HUES6 (cell line): ENCODE results near the gene GPHN.

Source experiments
- H3K27ac ChIP-seq: 2 replicates; pipeline ENCODE4 v1.7.0; 2013; ENCODE audit warnings: low read depth, mild to moderate bottlenecking, low read length, inconsistent platforms
- H3K27me3 ChIP-seq: 2 replicates; pipeline ENCODE4 v1.6.1; 2013; ENCODE audit warnings: low read length; ENCODE audit not compliant: control insufficient read depth, insufficient read depth
- H3K36me3 ChIP-seq: 2 replicates; pipeline ENCODE4 v1.6.1; 2013; ENCODE audit warnings: low read length; ENCODE audit not compliant: control insufficient read depth, insufficient read depth
- H3K4me1 ChIP-seq: 2 replicates; pipeline ENCODE4 v1.6.1; 2013; ENCODE audit warnings: low read length; ENCODE audit not compliant: control insufficient read depth, insufficient read depth
- H3K4me3 ChIP-seq: 2 replicates; pipeline ENCODE4 v1.5.1; 2013; ENCODE audit warnings: low read depth, low read length
- H3K9ac ChIP-seq: one replicate; pipeline ENCODE4 v1.6.1; 2013; ENCODE audit warnings: mild to moderate bottlenecking, low read length
- H3K9me3 ChIP-seq: 2 replicates; pipeline ENCODE4 v1.6.1; 2013; ENCODE audit warnings: low read depth, low read length; ENCODE audit not compliant: control insufficient read depth, insufficient read depth

Gene GPHN

GRCh38 chr14:66485029-66485428 lies 22.9 kb upstream of the GPHN start:
- no peak overlapping the region for H3K27ac ChIP-seq
- no peaks in the 10 kb centered on the region for H3K36me3 ChIP-seq
- no peaks in the 10 kb centered on the region for H3K27me3 ChIP-seq
- no peak overlapping the region for H3K4me3 ChIP-seq
- H3K4me1 ChIP-seq: no peaks in the 10 kb centered on the region
- H3K9ac ChIP-seq: no peak overlapping the region
- H3K9me3 ChIP-seq: no peaks in the 10 kb centered on the region

- Histone ChIP-seq H3K27me3 (no peaks in the 10 kb centered on the region), H3K4me1 (no peaks in the 10 kb centered on the region), H3K36me3 (no peaks in the 10 kb centered on the region), H3K9me3 (no peaks in the 10 kb centered on the region), H3K4me3 (no peak within 1 kb of the TSS), H3K9ac (no peak within 1 kb of the TSS), H3K27ac (no peak within 1 kb of the TSS)
These were observed 22.0 kb upstream of the GPHN start, which contains the start of gene CCDC196 for GRCh38 chr14:66485910-66486421. TSS of gene CCDC196 (plus strand) at chr14:66486371. CDS start at chr14:66486503, 132 bp downstream.

- Histone ChIP-seq H3K36me3 (no peaks in the 10 kb centered on the region), H3K4me3 (no peak overlapping the region), H3K9me3 (no peaks in the 10 kb centered on the region), H3K27me3 (no peaks in the 10 kb centered on the region), H3K9ac (no peak overlapping the region), H3K27ac (no peak overlapping the region), H3K4me1 (no peaks in the 10 kb centered on the region)
These were observed 20.8 kb upstream of the GPHN start for GRCh38 chr14:66487164-66487563.

- H3K4me3 ChIP-seq: no peak overlapping the region
- no peak overlapping the region for H3K9ac ChIP-seq
- no peaks in the 10 kb centered on the region for H3K27me3 ChIP-seq
- no peaks in the 10 kb centered on the region for H3K36me3 ChIP-seq
- H3K4me1 ChIP-seq: no peaks in the 10 kb centered on the region
- no peak overlapping the region for H3K27ac ChIP-seq
- H3K9me3 ChIP-seq: no peaks in the 10 kb centered on the region
These were observed 17.5 kb upstream of the GPHN start for GRCh38 chr14:66490143-66491111.

GRCh38 chr14:66493750-66494149 lies 14.2 kb upstream of the GPHN start:
- Histone ChIP-seq H3K4me3 (no peak overlapping the region), H3K27me3 (no peaks in the 10 kb centered on the region), H3K9me3 (no peaks in the 10 kb centered on the region), H3K4me1 (no peaks in the 10 kb centered on the region), H3K27ac (no peak overlapping the region), H3K9ac (no peak overlapping the region), H3K36me3 (no peaks in the 10 kb centered on the region)

- Histone ChIP-seq H3K27ac (no peak overlapping the region), H3K9me3 (no peaks in the 10 kb centered on the region), H3K4me1 (no peaks in the 10 kb centered on the region), H3K9ac (no peak overlapping the region), H3K36me3 (no peaks in the 10 kb centered on the region), H3K27me3 (no peaks in the 10 kb centered on the region), H3K4me3 (no peak overlapping the region)
These were observed 12.5 kb upstream of the GPHN start for GRCh38 chr14:66495218-66496098.

GRCh38 chr14:66496188-66496807 lies 11.6 kb upstream of the GPHN start:
- H3K36me3 ChIP-seq: no peaks in the 10 kb centered on the region
- no peaks in the 10 kb centered on the region for H3K9me3 ChIP-seq
- no peaks in the 10 kb centered on the region for H3K4me1 ChIP-seq
- H3K27ac ChIP-seq: no peak overlapping the region
- H3K9ac ChIP-seq: no peak overlapping the region
- no peaks in the 10 kb centered on the region for H3K27me3 ChIP-seq
- H3K4me3 ChIP-seq: no peak overlapping the region

GRCh38 chr14:66496911-66497310 lies 11.0 kb upstream of the GPHN start:
- Histone ChIP-seq H3K9ac (no peak overlapping the region), H3K36me3 (no peaks in the 10 kb centered on the region), H3K27ac (no peak overlapping the region), H3K4me3 (no peak overlapping the region), H3K9me3 (no peaks in the 10 kb centered on the region), H3K4me1 (no peaks in the 10 kb centered on the region), H3K27me3 (no peaks in the 10 kb centered on the region)

- H3K27ac ChIP-seq: no peak overlapping the region
- H3K36me3 ChIP-seq: no peaks in the 10 kb centered on the region
- H3K9me3 ChIP-seq: no peaks in the 10 kb centered on the region
- no peak overlapping the region for H3K4me3 ChIP-seq
- no peaks in the 10 kb centered on the region for H3K27me3 ChIP-seq
- H3K9ac ChIP-seq: no peak overlapping the region
- no peaks in the 10 kb centered on the region for H3K4me1 ChIP-seq
These were observed 9.6 kb upstream of the GPHN start for GRCh38 chr14:66498311-66498710.

GRCh38 chr14:66501592-66501991 lies 6.4 kb upstream of the GPHN start:
- Histone ChIP-seq H3K4me3 (no peak overlapping the region), H3K27ac (no peak overlapping the region), H3K9me3 (no peaks in the 10 kb centered on the region), H3K4me1 (no peaks in the 10 kb centered on the region), H3K27me3 (no peaks in the 10 kb centered on the region), H3K36me3 (no peaks in the 10 kb centered on the region), H3K9ac (no peak overlapping the region)
